Measurements from ENCODE around the gene AGAP1.

AGAP1 gene

GRCh38 chr2:236171680-236172254 lies 677.9 kb downstream of the AGAP1 start:
- in situ Hi-C loops (cut with MboI; ENCODE audit: low sequenced_read_pairs): no loop called here

- in situ Hi-C loops (cut with MboI; ENCODE audit: low sequenced_read_pairs): no loop called here
Measured at GRCh38 chr2:236172255-236173035, 678.6 kb downstream of the AGAP1 start.

DNA sequence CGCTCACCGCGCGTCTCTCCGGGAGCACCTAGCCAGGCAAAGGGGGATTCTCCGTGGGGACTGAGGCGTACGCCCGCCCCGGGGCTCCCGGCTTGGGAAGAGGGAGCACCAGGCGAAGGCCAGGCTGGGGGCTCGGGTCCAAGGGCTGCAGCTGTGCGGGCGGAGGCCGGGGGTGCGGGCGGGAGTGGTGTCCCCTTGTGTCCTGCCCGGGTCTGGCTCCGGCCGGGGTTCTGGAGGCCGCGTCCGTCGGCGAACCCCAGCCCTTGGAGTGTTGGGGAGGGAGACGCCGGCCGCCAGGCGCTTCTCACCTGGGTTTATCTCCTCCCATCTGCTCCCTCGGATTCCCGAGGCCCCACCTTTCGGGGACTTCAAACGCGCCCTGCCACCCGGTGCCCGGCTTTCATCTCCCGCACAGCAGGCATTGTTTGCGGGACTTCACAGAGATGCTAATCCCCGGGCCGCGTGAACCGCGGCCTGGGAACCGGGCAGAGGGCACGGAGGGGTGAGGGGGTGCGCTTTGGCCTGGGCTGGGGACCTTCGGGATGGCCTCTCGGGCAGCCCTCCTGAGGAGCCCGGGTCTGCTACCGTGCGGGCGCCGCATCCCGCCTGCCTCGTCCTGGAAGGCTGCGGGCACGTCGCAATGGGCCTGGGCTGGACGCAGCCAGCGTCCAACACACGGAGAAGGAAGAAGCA lies 679.3 kb downstream of the AGAP1 start:
- in situ Hi-C loops (cut with MboI; ENCODE audit: low sequenced_read_pairs): no loop called here

- in situ Hi-C loops (cut with MboI; ENCODE audit: low sequenced_read_pairs): no loop called here
Measured at GRCh38 chr2:236173729-236174607, 680.1 kb downstream of the AGAP1 start.

- in situ Hi-C loops (cut with MboI; ENCODE audit: low sequenced_read_pairs): loop anchor here (25.0 kb wide), 1 partner anchor 388 kb away; no protein-coding TSS in a partner anchor
Measured at GRCh38 chr2:236175548-236176150, 681.8 kb downstream of the AGAP1 start.

DNA sequence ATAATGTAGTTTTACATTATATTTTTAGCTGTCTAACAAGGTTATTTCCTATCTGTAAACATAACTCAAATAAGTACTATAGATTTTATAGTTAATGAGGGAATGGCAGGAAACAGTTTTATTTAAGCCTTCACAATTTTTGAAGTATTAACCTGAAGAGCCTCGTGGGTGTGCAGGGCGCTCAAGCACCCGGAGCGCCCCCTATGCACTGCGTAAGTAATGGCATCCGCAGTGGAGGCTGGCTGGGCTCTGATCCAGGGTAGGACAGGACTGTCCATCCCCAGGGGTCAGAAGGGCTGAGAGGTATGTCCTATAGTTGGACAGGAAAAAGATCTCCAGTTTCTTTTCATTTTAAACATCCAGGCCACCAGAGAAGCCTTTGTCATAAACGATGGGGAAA lies 682.6 kb downstream of the AGAP1 start:
- in situ Hi-C loops (cut with MboI; ENCODE audit: low sequenced_read_pairs): loop anchor here (25.0 kb wide), 1 partner anchor 389 kb away; no protein-coding TSS in a partner anchor

GRCh38 chr2:236176951-236177350 lies 683.1 kb downstream of the AGAP1 start:
- in situ Hi-C loops (cut with MboI; ENCODE audit: low sequenced_read_pairs): loop anchor here (25.0 kb wide), 1 partner anchor 390 kb away; no protein-coding TSS in a partner anchor

DNA sequence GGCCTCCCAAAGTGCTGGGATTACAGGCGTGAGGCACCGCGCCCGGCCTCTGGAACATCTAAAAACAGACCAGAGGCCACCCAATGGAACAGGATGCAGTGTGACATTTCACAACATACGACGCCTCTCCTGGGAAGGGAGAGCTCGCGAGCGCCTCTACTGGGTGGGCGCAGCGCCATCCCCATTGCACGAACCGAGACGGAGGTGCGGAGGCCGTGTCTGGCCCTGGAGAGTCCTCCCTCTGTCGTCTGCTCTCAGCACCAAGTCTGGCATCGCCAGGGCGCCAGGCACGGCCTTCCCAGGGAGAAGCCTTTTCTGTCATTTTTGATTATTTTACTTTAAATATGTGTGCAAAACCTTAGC lies 683.7 kb downstream of the AGAP1 start:
- in situ Hi-C loops (cut with MboI; ENCODE audit: low sequenced_read_pairs): loop anchor here (25.0 kb wide), 1 partner anchor 390 kb away; no protein-coding TSS in a partner anchor

DNA sequence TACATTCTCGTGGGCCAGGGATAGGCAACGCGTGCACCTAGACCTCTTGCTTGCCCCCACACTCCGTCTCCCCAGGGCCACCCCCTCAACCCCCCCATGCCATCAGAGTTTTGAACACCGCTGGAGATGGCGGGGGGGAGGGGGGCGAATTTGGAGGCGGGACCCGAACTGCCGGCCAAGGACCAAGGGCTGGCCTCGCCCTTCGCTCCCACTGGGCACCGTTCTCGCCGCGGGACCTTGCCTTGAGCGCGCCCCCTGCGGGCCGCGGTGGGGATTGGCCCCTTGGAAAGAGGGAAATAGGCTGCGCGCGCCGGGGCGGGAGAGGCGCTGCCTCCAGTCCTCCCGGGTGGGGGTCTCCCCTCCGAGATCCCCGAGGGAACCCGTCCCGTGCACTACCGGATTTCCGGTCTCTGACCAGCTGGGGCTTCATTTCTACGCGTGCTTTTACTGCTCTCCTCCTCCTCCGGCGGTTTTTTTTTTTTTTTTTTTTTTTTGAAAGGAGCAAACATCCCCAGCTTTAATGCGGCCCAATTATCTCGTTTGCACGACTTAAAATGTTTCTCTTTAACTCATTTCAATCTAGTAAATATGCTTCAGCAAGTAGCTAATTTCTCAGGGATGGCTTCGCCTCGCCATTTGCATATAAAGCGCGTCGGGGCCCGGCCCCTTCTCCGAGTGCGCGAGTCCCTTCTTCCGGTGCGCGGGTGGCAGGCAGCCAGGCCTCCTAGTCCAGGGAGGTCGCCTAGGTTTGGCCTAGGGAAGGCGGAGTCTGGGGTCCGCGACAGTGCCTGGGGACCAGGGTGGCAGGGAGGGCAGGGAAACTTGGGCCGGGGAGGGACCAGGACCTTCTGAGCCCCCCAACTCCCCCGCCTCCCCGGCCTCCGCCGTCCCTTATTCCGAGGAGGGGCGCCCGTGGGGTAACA lies 684.4 kb downstream of the AGAP1 start:
- in situ Hi-C loops (cut with MboI; ENCODE audit: low sequenced_read_pairs): loop anchor here (25.0 kb wide), 1 partner anchor 391 kb away; no protein-coding TSS in a partner anchor

GRCh38 chr2:236178890-236179235 lies 685.0 kb downstream of the AGAP1 start:
- in situ Hi-C loops (cut with MboI; ENCODE audit: low sequenced_read_pairs): loop anchor here (25.0 kb wide), 1 partner anchor 392 kb away; no protein-coding TSS in a partner anchor

- in situ Hi-C loops (cut with MboI; ENCODE audit: low sequenced_read_pairs): loop anchor here (25.0 kb wide), 1 partner anchor 392 kb away; no protein-coding TSS in a partner anchor
Measured at GRCh38 chr2:236179236-236180075, 685.6 kb downstream of the AGAP1 start.

DNA sequence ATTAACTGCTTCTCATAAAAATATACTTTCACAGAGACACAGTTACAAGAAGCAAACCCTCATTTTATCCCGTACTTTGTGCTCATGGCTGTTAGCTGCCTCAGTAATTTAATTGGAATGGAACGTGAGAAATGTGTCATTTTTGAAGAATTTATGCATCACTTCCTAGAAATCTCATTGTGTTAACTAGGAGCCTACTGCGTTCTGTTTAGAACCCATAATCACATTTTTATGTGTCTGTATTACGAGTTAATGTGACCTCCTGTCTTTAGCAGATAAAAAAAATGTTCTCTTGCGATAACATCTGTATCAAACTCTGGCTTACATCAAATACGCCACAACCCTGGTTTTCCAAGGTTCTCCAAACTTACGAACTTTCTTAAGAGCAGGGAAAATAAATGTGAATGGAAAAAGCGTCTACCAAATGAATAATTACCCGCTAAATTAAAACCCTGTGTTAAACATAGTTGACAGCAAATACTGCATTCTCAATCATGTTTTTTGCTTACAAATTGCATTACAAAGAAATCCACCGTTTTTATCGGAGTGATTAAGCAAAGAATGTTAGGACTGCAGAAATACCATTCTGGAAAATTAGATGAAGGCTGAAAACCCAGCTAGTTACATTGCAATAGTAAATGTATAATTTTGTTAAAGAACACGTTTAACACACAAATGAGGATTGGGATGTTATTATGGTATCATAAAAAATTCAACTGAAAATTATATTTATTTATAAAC lies 686.4 kb downstream of the AGAP1 start:
- in situ Hi-C loops (cut with MboI; ENCODE audit: low sequenced_read_pairs): loop anchor here (25.0 kb wide), 1 partner anchor 393 kb away; no protein-coding TSS in a partner anchor

DNA sequence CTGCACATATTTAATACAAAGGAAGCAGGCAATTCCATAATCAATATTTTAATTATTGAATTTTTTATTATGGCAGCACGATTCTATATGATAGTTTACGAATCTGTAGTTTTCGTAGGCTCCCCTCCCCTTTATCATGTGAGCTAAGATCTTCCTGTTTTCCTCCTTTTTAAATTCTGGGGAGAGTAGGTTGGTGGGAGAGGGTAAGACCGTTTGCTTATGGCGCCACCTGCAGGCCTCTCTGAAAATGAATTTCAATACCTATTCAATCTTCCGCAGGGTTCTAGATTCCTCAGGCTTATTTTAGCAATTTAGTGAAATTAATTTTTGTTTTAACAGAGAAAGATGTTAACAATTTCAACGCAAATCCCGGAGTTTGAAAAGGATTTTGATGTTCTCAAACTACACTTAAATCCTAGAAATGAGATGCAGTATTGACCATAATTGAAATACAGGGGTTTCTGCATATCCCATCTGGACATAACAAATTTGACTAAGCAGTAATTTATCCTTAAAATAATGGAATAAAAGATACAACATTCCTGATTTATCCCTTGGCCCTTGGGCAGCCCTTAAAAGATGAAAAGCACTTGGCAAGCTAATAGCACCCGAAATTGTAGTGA lies 687.1 kb downstream of the AGAP1 start:
- in situ Hi-C loops (cut with MboI; ENCODE audit: low sequenced_read_pairs): loop anchor here (25.0 kb wide), 1 partner anchor 394 kb away; no protein-coding TSS in a partner anchor
